GM11168 (cell line): Measurements from ENCODE around the gene MAML2.

Source experiments
- in situ Hi-C: fragments of 300-500 bp; cut with MboI; formaldehyde crosslinking; loops from one replicate; pipeline ENCODE4 v1.12.0; 2022; ENCODE audit warnings: low sequenced_read_pairs; ENCODE audit not compliant: unreplicated experiment

MAML2 gene

DNA sequence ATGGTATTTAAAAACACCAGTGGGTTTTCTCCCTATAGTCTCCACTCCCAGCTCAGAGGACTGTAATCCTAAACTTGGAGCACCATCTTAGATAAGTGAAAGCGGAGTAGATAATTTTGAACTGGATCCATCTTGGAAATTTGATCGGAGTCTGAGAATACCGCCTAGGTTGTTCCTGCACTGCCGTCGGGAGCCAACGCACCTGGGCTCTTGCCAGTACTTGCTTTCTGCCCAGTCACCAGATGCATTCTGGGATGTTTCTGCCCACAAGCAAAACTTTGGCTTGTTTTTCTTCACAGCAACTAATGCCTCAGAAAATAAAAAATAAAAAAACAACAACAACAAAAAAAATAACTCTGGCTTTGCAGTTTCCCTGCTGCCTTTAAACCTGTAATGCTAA lies 306.1 kb downstream of the MAML2 start:
- in situ Hi-C loops = no loop called here

DNA sequence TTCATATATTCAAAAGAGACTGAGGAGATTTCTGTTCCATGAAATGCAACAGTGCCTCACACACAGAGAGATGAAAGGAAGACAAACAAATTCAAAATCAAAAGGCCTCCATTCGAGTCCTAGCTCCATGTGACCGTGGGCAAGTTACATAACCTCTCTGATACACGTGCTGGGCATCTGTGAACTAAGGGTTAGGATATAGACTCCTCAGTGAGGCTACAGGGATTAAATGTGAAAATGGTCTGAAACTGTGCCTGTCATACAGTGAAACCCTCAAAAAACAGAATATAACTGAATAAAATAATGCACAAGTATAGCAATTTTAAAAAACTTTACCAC lies 307.3 kb downstream of the MAML2 start:
- in situ Hi-C loops = no loop called here

- in situ Hi-C loops = no loop called here
These were observed 307.8 kb downstream of the MAML2 start for GRCh38 chr11:96035031-96035739.

- in situ Hi-C loops = no loop called here
These were observed 309.4 kb downstream of the MAML2 start for GRCh38 chr11:96033599-96033998.

- in situ Hi-C loops = no loop called here
These were observed 309.9 kb downstream of the MAML2 start for GRCh38 chr11:96033095-96033494.

DNA sequence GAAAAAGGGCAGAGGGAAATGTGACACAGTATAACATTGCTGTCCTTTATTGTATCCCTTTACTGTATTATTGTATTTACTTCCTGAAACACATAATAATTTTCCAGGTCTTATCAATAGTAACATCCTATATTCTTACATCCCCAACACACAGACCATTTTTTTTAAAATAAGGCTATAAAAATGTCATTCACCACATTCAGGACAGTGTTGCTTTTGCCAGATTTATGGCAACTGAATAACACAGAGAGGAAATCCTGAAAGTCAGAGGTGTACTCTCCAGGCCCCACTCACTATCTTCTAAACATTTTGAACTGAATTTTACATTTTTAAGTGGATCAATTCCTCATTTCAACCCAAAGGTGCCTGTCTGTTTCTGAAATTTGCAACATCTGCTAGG lies 314.2 kb downstream of the MAML2 start:
- in situ Hi-C loops = no loop called here

- in situ Hi-C loops = no loop called here
These were observed 316.0 kb downstream of the MAML2 start for GRCh38 chr11:96027021-96027420.

DNA sequence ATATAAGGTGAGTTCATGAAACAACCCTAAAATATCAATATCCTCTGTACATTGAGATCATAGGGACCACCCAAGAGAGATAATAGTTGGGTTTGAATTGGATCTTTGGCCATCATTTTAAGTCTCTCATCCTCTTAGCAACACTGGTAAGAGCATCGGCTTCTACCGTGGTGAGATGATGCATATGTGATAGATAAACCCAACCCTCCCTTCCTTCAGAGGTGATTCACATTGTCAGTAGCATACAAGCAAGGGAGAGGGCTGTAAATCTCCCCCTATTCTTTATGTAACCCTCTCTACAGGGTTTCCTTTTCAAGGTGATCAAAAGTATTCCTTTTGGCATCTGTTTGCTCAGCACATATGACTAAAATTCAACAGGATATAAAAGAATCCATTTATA lies 316.7 kb downstream of the MAML2 start:
- in situ Hi-C loops = no loop called here

GRCh38 chr11:96024666-96025065 lies 318.3 kb downstream of the MAML2 start:
- in situ Hi-C loops = no loop called here

DNA sequence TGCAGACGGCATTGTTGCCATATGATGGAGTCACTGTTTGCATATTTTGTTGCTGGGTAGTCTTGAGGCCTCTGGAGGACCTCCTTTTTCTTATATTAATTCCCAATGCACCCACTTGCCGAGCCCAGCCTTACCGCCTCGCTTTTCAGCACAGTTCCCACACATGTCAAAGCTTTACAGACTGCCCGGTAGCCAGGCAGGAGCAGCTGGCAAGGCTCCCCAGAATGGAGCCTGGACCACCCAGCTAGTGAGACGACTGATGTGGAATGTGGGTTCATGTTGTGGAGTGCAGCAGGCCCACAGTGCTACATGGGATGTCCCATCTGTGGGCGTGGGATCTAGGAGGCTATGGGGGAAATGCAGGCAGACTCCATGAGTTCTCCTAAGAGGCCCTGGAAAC lies 319.7 kb downstream of the MAML2 start:
- in situ Hi-C loops = no loop called here

DNA sequence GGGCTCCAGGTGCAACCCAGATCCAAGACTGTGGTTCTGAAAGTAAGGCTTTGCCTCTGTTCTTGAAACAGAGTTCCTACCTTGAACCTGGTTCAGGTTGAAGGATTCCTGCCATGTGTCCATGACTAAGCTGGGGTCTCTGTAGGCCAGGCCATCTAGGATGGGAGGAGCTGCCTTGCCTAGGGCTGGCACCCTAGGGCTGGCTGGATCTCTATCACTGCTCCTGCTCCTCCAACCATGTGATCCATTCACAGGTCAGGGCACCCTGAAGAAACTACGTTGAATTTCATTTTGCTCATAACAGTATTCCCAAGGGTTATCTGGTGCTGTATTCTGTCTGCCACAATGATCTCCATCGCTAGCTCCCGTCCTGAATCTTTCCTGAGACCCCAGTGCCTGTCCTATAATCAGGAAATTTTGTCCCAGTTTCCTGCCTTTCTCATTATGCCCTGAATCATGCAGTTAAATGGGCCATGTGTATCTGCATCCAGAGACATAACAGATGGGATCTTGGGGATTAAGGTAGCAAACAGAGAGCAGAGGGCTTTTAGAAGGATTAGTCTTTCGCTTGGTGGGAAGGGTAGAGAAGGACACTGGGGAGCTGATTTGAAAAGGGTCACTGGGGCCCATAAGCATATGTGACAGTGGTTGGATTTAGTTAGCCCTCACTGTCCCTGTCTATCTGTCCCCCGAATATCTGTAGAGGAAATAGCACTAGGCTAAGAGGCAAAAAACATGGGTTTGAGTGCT lies 320.9 kb downstream of the MAML2 start:
- in situ Hi-C loops = no loop called here

DNA sequence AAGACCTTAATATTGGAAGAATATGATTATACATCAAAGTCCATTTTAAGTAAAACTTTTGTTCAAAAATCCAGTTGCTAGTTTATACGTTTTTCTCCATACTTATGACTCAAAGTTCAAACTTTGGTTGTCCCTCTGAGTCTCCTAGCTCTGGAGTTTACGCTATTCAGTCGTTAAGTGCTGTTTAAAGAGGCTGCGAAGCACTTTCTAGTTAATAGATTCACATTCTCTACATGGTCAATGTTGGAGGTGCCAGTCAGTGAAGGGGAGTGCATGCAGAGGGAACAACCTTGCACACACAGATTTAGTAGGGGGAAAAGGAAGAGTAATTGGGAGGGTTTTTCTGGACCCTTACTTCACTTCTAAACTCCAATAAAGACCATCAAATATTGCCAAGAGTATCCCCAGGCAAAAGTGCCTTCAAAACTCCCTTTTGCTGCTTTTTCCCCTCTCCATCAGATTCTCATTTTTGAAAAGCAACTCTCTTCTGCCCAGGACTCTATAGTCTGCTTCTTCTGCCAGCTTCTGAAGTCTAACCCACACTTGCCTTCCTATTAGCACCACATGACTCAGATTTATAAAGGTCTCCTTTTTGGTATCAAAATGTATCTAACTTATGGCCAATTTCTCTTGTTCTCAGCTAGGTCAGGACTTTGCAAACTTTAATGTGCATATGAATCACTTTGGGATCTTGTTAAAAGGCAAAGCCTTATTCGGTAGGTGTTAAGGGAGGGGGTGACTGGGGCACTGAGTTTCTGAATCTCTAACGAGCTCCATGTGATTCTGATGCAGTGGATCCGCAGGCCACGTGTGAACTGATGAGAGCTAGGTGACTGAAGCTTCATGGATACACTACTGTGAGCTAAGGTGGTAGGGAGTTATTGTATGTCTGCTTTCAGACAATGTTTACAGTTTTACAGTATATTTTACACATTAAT lies 322.9 kb downstream of the MAML2 start:
- in situ Hi-C loops = no loop called here

- in situ Hi-C loops = no loop called here
These were observed 323.7 kb downstream of the MAML2 start for GRCh38 chr11:96019281-96019680.

DNA sequence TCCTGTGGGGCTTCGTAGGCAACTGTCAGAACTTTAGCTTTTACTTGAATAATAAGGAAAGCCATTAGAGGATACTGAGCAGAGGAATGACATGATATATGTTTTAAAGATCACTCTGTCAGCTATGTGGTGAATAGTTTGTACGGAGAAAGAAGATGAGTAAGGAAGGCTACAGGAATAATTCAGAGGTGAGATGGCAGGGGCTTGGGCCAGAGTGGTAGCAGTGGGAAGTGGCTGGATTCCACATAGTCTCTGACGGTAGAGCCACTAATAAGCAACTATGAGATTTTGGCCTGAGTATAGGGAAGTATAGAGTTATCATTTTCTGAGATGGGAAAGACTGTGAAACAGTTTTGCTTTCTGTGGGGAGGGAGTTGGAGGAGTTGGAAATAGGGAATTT lies 325.1 kb downstream of the MAML2 start:
- in situ Hi-C loops = no loop called here

- in situ Hi-C loops = no loop called here
These were observed 326.0 kb downstream of the MAML2 start for GRCh38 chr11:96016978-96017502.

- in situ Hi-C loops = no loop called here
These were observed 327.0 kb downstream of the MAML2 start for GRCh38 chr11:96015906-96016565.

- in situ Hi-C loops = no loop called here
These were observed 328.8 kb downstream of the MAML2 start for GRCh38 chr11:96014217-96014616.

DNA sequence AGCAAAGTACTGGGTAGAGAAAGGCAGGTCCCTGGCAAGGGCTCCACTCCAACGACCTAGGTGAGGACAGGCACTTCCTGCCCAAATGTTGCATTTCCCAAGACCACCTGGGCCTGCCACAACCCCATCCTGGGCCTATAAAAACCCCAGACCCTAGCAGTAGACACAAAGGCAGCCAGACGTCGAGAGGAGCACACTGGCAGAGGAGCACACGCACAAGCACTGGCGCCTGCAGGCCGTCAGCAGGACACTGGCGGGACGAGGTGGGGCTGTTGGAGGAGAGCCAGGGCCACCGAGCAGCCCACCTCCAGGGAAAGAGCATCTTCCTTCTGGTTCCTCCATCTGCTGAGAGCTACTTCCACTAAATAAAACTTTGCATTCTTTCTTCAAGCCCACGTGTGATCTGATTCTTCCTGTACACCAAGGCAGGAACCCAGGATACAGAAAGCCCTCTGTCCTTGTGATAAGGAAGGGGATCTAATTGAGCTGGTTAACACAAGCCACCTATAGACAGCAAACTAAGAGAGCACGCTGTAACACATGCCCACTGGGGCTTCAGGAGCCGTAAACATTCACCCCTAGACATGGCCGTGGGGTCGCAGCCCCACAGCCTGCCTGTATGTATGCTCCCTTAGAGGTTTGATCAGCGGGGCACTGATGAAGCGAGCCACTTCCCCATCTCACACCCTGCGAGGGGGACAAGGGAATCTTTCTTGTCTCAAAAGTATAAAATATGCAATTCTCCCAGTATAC lies 329.4 kb downstream of the MAML2 start:
- in situ Hi-C loops = no loop called here

DNA sequence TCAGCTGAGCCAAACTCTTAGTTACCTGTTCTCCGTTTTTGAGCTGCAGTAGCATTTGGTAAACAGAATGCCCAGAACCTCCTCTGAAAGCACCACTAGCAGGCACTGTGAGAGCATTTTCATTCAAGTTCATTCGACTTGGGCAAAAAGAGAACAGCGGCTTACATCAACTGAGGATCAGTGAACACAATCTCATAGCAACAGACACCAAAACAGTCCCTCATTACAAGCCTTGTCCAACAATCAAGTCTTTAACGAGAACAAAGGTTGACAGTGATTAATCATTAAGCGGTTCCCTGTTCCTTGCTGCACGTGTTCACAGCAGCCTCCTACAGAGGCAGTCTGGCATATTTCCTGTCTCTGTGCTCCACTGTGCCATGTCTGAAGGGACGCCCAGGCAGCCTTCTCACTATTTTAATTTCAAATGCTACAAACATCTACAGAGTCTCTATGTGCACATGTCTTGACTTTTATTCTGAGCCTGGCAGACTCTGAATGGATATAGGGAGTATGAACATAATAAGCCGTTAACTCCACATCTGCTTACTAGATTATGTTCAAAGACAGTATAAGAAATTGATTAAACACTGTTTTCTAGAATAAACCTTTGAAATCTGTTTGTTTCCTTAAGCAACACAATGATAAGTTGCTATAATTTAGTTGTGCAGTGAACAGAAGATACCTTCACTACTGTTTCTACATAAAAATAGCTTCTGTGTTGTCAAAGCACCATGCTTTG lies 330.7 kb downstream of the MAML2 start:
- in situ Hi-C loops = no loop called here
